ENCODE results near the gene SEMA5A.

DNA sequence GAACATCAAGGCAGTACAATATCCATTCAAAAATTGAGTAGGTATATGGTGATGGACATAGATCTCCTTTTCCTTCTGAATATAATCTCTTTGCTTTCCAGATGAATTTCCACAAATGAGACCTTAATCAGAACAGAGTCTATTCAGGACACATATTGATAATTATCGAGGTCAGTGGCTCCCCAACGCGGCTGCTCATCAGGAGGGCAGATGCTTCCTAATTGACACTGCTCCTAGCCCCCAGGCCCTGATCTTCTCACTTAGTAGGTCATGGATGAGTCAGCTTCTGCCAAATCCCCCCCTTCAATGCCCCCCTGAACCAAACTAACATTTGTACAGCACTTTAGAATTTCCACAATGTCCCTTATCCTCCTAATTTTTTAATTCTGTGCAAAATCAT lies 51.6 kb downstream of the SEMA5A start:
- TF ChIP-seq, protein P1, sequence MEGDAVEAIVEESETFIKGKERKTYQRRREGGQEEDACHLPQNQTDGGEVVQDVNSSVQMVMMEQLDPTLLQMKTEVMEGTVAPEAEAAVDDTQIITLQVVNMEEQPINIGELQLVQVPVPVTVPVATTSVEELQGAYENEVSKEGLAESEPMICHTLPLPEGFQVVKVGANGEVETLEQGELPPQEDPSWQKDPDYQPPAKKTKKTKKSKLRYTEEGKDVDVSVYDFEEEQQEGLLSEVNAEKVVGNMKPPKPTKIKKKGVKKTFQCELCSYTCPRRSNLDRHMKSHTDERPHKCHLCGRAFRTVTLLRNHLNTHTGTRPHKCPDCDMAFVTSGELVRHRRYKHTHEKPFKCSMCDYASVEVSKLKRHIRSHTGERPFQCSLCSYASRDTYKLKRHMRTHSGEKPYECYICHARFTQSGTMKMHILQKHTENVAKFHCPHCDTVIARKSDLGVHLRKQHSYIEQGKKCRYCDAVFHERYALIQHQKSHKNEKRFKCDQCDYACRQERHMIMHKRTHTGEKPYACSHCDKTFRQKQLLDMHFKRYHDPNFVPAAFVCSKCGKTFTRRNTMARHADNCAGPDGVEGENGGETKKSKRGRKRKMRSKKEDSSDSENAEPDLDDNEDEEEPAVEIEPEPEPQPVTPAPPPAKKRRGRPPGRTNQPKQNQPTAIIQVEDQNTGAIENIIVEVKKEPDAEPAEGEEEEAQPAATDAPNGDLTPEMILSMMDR (IDR thresholded peaks at IDR 0.05; ENCODE audit: insufficient read depth, low read length), result no peak
- TF ChIP-seq GABPA (IDR thresholded peaks at IDR 0.05; ENCODE audit: low read depth), result no peak
- no peak for TF ChIP-seq SPI1 (IDR thresholded peaks at IDR 0.05; ENCODE audit: borderline replicate concordance, low read depth)
